Choroid plexus epithelial cell (primary cell): ENCODE data around the gene MFAP5.

Experiments
- DNase-seq: peaks from one replicate; pipeline ENCODE4 v3.0.0-alpha.2; 2010; ENCODE audit warnings: low read depth
- H3K4me3 ChIP-seq: 2 replicates; pipeline ENCODE4 v1.5.1; 2011; ENCODE audit warnings: low read depth, mild to moderate bottlenecking, control low read depth, low read length, moderate library complexity
- CTCF ChIP-seq: conservative IDR thresholded peaks from 2 replicates; pipeline ENCODE4 v1.5.1; 2011; ENCODE audit warnings: low read depth, mild to moderate bottlenecking, control low read depth, inconsistent platforms, low read length, moderate library complexity

Gene MFAP5

GRCh38 chr12:8677362-8677761 is 14.7 kb upstream of the MFAP5 start:
- TF ChIP-seq CTCF, result no peak
- no peak for DNase-seq

GRCh38 chr12:8676651-8677050 is 14.0 kb upstream of the MFAP5 start:
- TF ChIP-seq CTCF, result no peak
- no peak for DNase-seq
- H3K4me3 ChIP-seq, result no peak overlapping the region

More at GRCh38 chr12:8677362-8677761, 14.7 kb upstream of the MFAP5 start:
- H3K4me3 ChIP-seq, result no peak overlapping the region

GRCh38 chr12:8675591-8676036 is 13.0 kb upstream of the MFAP5 start:
- no peak for TF ChIP-seq CTCF
- no peak overlapping the region for H3K4me3 ChIP-seq
- no peak for DNase-seq

GRCh38 chr12:8672381-8672780 is 9.8 kb upstream of the MFAP5 start:
- TF ChIP-seq CTCF, result no peak
- no peak for DNase-seq

GRCh38 chr12:8668441-8668840 is 5.8 kb upstream of the MFAP5 start:
- TF ChIP-seq CTCF, result no peak
- no peak overlapping the region for H3K4me3 ChIP-seq
- DNase-seq, result no peak

More at GRCh38 chr12:8672381-8672780, 9.8 kb upstream of the MFAP5 start:
- H3K4me3 ChIP-seq, result no peak overlapping the region

GRCh38 chr12:8667270-8667669 is 4.6 kb upstream of the MFAP5 start:
- no peak for DNase-seq
- no peak for TF ChIP-seq CTCF
- no peak overlapping the region for H3K4me3 ChIP-seq

GRCh38 chr12:8665759-8666158 is 3.1 kb upstream of the MFAP5 start:
- DNase-seq, result no peak
- TF ChIP-seq CTCF, result no peak
- no peak overlapping the region for H3K4me3 ChIP-seq
